GM13977 (cell line): ENCODE measurements around the gene COPZ1.
"Not testable (repeated sequence)": the region's sequence is repeated elsewhere in the genome, so short reads cannot be mapped to it uniquely, and the experiment has no call there.

Experiments used
- DNase-seq: peaks from one replicate; pipeline ENCODE4 v3.0.0; 2012; ENCODE audit warnings: low spot score
- CTCF ChIP-seq: IDR thresholded peaks from 2 replicates; pipeline ENCODE4 v1.5.1; 2012; ENCODE audit warnings: mild to moderate bottlenecking, control low read depth; ENCODE audit not compliant: insufficient read depth; ENCODE audit errors: extremely low read depth, missing control alignments
- in situ Hi-C: fragments of 300-500 bp; cut with MboI; formaldehyde crosslinking; loops from one replicate; pipeline ENCODE4 v1.12.0; 2022; ENCODE audit warnings: low sequenced_read_pairs, low pct_unique_long_range_greater_than_20kb, mixed read lengths, inconsistent platforms; ENCODE audit not compliant: unreplicated experiment

COPZ1 gene

GRCh38 chr12:54324617-54325441 is at the start of gene COPZ1:
TSS of gene COPZ1 (plus strand) at chr12:54325131. CDS start at chr12:54325164, 33 bp downstream.
- peak; percentile 93 for DNase-seq
- in situ Hi-C loops: no loop called here
- peak; percentile 70 for TF ChIP-seq CTCF

DNA sequence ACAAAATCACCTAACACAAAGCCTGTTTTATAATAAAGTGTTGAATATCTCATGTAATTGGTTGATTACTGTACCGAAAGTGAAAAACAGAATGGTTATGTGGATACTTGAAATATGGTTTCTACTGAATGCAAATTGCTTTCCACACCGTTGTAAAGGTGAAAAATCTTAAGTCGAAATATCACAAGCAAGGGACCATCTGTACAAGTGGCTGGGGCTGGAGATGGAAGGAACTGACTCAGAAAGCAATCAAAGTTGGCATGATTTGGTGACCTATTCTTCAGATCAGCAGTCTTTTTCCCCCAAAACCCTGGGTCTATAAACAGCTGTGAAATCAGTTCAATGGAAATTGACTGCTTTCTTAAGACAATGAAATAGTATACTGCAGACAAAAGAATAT is 48.6 kb upstream of the COPZ1 start:
- no peak for TF ChIP-seq CTCF
- in situ Hi-C loops: no loop called here
- DNase-seq: no peak

GRCh38 chr12:54277823-54278276 is 47.1 kb upstream of the COPZ1 start:
- no peak for TF ChIP-seq CTCF
- DNase-seq: no peak
- in situ Hi-C loops: no loop called here

DNA sequence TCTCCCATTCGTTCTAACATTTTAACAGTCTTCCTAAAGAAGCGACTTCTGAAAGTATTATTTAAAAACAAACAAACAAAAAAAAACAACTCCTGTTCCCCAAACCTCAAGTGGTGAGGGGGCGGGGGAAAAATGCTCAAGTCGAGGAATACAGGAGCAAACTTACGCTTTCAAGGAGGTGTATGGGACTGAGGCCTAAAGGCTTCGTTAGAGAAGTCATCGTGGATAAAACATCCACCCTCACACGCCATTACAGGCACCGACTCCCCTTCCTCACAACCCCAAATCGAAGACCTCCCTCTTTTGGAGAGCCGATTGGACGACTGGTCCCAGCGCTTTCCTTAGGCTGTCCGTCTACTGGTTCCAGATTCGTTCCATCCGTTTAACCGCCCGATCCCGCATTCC is 45.7 kb upstream of the COPZ1 start:
- in situ Hi-C loops: no loop called here
- TF ChIP-seq CTCF: no peak
- no peak for DNase-seq

DNA sequence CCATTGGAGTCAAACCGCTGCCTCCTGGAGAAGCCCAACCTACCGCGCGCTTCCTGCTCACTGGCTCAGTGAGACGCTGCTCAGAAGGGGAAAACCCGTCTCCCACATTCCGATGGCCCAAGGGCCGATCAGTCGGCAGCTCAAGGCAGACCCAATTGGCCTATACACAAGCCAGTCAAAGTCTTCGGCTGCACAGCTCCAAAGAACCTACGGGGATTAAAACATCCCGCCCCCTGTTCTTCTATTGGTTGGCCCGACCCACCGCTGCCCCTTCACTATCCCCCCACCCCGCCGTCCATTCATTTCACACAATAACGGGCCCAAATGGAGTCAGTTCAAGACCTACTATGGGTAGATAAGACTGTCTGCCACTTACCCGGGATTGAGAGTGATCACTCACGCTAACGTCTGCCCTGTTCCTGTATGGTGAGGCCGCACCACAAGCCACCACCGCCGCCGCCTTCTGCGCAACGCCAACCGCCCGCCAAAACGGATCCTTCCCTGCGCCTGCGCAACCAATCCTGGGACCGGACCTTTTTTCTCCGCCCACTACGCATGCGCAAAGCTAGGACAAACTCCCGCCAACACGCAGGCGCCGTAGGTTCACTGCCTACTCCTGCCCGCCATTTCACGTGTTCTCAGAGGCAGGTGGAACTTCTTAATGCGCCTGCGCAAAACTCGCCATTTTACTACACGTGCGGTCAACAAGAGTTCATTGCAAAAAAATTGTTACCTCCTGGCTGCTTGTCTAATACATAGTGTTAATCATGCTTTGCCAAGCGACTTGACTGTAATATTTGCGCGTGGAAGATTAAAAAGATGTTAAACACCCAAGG is 45.1 kb upstream of the COPZ1 start, which contains the start of gene CBX5:
Gene CBX5 (minus strand): TSS at position 491 of the 836 bp plus-strand sequence. CDS start 22,472 bp downstream, outside the sequence.
- DNase-seq: peak; percentile 92
- in situ Hi-C loops: no loop called here
- TF ChIP-seq CTCF: no peak

GRCh38 chr12:54280468-54281260 is 44.3 kb upstream of the COPZ1 start, which contains the start of gene HNRNPA1:
TSS of gene HNRNPA1 (plus strand) at chr12:54280726. CDS start at chr12:54280808, 82 bp downstream.
- in situ Hi-C loops: no loop called here
- no peak for TF ChIP-seq CTCF
- peak; percentile 91 for DNase-seq

GRCh38 chr12:54281261-54281638 is 43.7 kb upstream of the COPZ1 start:
- DNase-seq, in situ Hi-C loops: not testable (repeated sequence)

DNA sequence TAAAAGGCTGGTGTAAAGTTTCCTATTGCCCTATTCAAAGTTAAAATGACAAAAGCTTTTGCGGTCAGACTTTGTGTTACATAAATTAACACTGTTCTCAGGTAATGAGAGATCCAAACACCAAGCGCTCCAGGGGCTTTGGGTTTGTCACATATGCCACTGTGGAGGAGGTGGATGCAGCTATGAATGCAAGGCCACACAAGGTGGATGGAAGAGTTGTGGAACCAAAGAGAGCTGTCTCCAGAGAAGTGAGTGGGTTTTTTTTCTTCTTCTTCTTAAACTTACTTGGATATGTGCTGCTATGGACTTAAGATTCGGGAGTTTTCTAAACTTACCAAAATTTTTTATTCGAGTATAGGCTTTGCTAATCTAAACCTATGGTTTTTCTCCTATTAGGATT is 43.2 kb upstream of the COPZ1 start:
- in situ Hi-C loops, DNase-seq: not testable (repeated sequence)
